Panc1 (cell line): Measurements from ENCODE around the gene KLF5. TPM values are rescaled to one million over a fixed set of nuclear protein-coding genes. Genes with fewer than 3 reads are reported as not detected.

ENCODE experiments used
- ATAC-seq: fragments of 200-7000 bp; cut with Tn5 transposase; 2 replicates; pipeline ENCODE4 v1.9.1; 2020; ENCODE audit warnings: mild to moderate bottlenecking, moderate library complexity
- BruUV-seq: library from RNA; stranded (reverse); fragments of 400-500 nt; replicated peaks from 2 replicates; lab custom pipeline; 2021; lab: Mats Ljungman, UMichigan
- CTCF ChIA-PET: fragments of 300-600 bp; sonication (Branson Sonifier 250); formaldehyde crosslinking; loops from one replicate; lab custom pipeline; 2022; ENCODE audit warnings: antibody characterized with exemption; lab: Charles Lee
- POLR2A ChIA-PET: fragments of 300-600 bp; sonication (Branson Sonifier 250); formaldehyde crosslinking; loops from one replicate; lab custom pipeline; 2022; ENCODE audit warnings: antibody characterized with exemption; lab: Charles Lee
- DNase-seq: peaks from one replicate; pipeline ENCODE4 v3.0.0-alpha.2; 2010; ENCODE audit warnings: low read depth, low spot score
- H3K27ac ChIP-seq: 2 replicates; pipeline ENCODE4 v1.5.1; 2011; ENCODE audit warnings: mild to moderate bottlenecking, low read length, inconsistent platforms
- H3K27me3 ChIP-seq: fragments of 200-500 bp; sonication (Bioruptor generic); 2 replicates; pipeline ENCODE4 v1.6.0; 2014; ENCODE audit warnings: low read length, inconsistent platforms; ENCODE audit not compliant: control insufficient read depth, insufficient read depth
- H3K36me3 ChIP-seq: fragments of 200-500 bp; sonication (Bioruptor generic); 2 replicates; pipeline ENCODE4 v1.5.1; 2014; ENCODE audit warnings: inconsistent platforms, mild to moderate bottlenecking, low read length, moderate library complexity; ENCODE audit not compliant: control insufficient read depth, insufficient read depth
- H3K4me1 ChIP-seq: 2 replicates; pipeline ENCODE4 v1.5.1; 2011; ENCODE audit warnings: inconsistent platforms, mild to moderate bottlenecking, low read length, moderate library complexity; ENCODE audit not compliant: control insufficient read depth, insufficient read depth
- H3K4me3 ChIP-seq, 2 experiments: 2 replicates each; pipeline ENCODE4 v1.5.1; 2011 to 2012; ENCODE audit warnings: low read depth in 2 of 2, low read length in 2 of 2, mild to moderate bottlenecking in 2 of 2, inconsistent platforms in 1 of 2, moderate library complexity in 1 of 2
- H3K9me3 ChIP-seq: fragments of 200-500 bp; sonication (Bioruptor generic); 2 replicates; pipeline ENCODE4 v1.5.1; 2014; ENCODE audit warnings: low read depth, mild to moderate bottlenecking, inconsistent platforms, low read length, moderate library complexity; ENCODE audit not compliant: control insufficient read depth, insufficient read depth
- POLR2AphosphoS5 ChIP-seq: IDR thresholded peaks from 2 replicates; pipeline ENCODE4 v1.6.1; 2012; ENCODE audit warnings: mild to moderate bottlenecking, low read depth, low read length, moderate library complexity
- SIN3A ChIP-seq: IDR thresholded peaks from 2 replicates; pipeline ENCODE4 v1.6.1; 2012; ENCODE audit warnings: low read depth, mild to moderate bottlenecking, low read length, moderate library complexity, borderline replicate concordance; ENCODE audit not compliant: insufficient read depth
- TCF7L2 ChIP-seq: IDR thresholded peaks from 2 replicates; pipeline ENCODE4 v1.6.1; 2011; ENCODE audit warnings: mild to moderate bottlenecking, low read depth, low read length, inconsistent platforms
- in situ Hi-C: cut with HindIII; loops from 2 replicates; pipeline ENCODE4 v1.10.0; 2016; ENCODE audit warnings: low sequenced_read_pairs, low pct_unique_long_range_greater_than_20kb
- intact Hi-C: fragments of 100-400 bp; cut with micrococcal nuclease; formaldehyde crosslinking; loops from one replicate; pipeline ENCODE4 v1.10.0; 2022; ENCODE audit not compliant: unreplicated experiment
- total RNA-seq: library from RNA; stranded (reverse); gene quantifications from one replicate; pipeline ENCODE4 v1.2.1, GENCODE V29; 2021; ENCODE audit not compliant: unreplicated experiment
- TF ChIP-seq, protein P1 (sequence below): fragments of 450-650 bp; IDR thresholded peaks from 2 replicates; pipeline ENCODE4 v1.5.1; 2017; ENCODE audit warnings: mild to moderate bottlenecking
- TF ChIP-seq, protein P2 (sequence below), 2 experiments: IDR thresholded peaks; 2 replicates each; pipeline ENCODE4 v1.6.1; 2011 to 2012; ENCODE audit warnings: low read depth in 2 of 2, control low read depth in 1 of 2, low read length in 1 of 2, mild to moderate bottlenecking in 1 of 2, moderate library complexity in 1 of 2; ENCODE audit not compliant: insufficient read depth in 1 of 2

The KLF5 gene
- total RNA-seq, 1 experiment from 2014 or later, result 1.5 TPM

GRCh38 chr13:73055813-73056564 is 2.8 kb upstream of the KLF5 start:
- peaks cover 2% of the 10 kb centered on the region; the same call in 1 of the 2 replicates for H3K36me3 ChIP-seq
- TF ChIP-seq POLR2AphosphoS5, result no peak
- H3K27ac ChIP-seq, result no peak overlapping the region
- no TSS peak for BruUV-seq
- H3K4me3 ChIP-seq, result no peak overlapping the region
- intact Hi-C loops, result no loop called here
- in situ Hi-C loops, result no loop called here
- no peak for DNase-seq
- no peaks in the 10 kb centered on the region for H3K9me3 ChIP-seq
- H3K4me1 ChIP-seq, result peaks cover 6% of the 10 kb centered on the region
- ChIA-PET CTCF (no interaction called here), POLR2A (no interaction called here)
- no peak for ATAC-seq
- H3K27me3 ChIP-seq, result peaks cover 2% of the 10 kb centered on the region; the same call in 1 of the 2 replicates

- no peak overlapping the region for H3K4me3 ChIP-seq
- H3K27ac ChIP-seq, result no peak overlapping the region
- no peaks in the 10 kb centered on the region for H3K9me3 ChIP-seq
- no TSS peak for BruUV-seq
- H3K27me3 ChIP-seq, result peaks cover 2% of the 10 kb centered on the region; the same call in 1 of the 2 replicates
- POLR2A ChIA-PET, result no interaction called here
- no peak for DNase-seq
- CTCF ChIA-PET, result no interaction called here
- peaks cover 6% of the 10 kb centered on the region for H3K4me1 ChIP-seq
- TF ChIP-seq, protein P1, sequence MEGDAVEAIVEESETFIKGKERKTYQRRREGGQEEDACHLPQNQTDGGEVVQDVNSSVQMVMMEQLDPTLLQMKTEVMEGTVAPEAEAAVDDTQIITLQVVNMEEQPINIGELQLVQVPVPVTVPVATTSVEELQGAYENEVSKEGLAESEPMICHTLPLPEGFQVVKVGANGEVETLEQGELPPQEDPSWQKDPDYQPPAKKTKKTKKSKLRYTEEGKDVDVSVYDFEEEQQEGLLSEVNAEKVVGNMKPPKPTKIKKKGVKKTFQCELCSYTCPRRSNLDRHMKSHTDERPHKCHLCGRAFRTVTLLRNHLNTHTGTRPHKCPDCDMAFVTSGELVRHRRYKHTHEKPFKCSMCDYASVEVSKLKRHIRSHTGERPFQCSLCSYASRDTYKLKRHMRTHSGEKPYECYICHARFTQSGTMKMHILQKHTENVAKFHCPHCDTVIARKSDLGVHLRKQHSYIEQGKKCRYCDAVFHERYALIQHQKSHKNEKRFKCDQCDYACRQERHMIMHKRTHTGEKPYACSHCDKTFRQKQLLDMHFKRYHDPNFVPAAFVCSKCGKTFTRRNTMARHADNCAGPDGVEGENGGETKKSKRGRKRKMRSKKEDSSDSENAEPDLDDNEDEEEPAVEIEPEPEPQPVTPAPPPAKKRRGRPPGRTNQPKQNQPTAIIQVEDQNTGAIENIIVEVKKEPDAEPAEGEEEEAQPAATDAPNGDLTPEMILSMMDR, result no peak
- no peak for TF ChIP-seq TCF7L2
- TF ChIP-seq POLR2AphosphoS5, result no peak
- TF ChIP-seq SIN3A, result no peak
- TF ChIP-seq, protein P2, sequence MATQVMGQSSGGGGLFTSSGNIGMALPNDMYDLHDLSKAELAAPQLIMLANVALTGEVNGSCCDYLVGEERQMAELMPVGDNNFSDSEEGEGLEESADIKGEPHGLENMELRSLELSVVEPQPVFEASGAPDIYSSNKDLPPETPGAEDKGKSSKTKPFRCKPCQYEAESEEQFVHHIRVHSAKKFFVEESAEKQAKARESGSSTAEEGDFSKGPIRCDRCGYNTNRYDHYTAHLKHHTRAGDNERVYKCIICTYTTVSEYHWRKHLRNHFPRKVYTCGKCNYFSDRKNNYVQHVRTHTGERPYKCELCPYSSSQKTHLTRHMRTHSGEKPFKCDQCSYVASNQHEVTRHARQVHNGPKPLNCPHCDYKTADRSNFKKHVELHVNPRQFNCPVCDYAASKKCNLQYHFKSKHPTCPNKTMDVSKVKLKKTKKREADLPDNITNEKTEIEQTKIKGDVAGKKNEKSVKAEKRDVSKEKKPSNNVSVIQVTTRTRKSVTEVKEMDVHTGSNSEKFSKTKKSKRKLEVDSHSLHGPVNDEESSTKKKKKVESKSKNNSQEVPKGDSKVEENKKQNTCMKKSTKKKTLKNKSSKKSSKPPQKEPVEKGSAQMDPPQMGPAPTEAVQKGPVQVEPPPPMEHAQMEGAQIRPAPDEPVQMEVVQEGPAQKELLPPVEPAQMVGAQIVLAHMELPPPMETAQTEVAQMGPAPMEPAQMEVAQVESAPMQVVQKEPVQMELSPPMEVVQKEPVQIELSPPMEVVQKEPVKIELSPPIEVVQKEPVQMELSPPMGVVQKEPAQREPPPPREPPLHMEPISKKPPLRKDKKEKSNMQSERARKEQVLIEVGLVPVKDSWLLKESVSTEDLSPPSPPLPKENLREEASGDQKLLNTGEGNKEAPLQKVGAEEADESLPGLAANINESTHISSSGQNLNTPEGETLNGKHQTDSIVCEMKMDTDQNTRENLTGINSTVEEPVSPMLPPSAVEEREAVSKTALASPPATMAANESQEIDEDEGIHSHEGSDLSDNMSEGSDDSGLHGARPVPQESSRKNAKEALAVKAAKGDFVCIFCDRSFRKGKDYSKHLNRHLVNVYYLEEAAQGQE (IDR thresholded peaks at IDR 0.05; ENCODE audit: insufficient read depth in 1 of 2, low read depth in 2 of 2, low read length in 1 of 2), result no peak
- intact Hi-C loops (no loop called here), in situ Hi-C loops (no loop called here)
- no peak for ATAC-seq
- peaks cover 2% of the 10 kb centered on the region; the same call in 1 of the 2 replicates for H3K36me3 ChIP-seq
Observed at GRCh38 chr13:73056565-73056962, 2.2 kb upstream of the KLF5 start.
